Right lobe of liver (tissue), 6 donors: ENCODE results near the gene SEZ6. TPM values are rescaled to one million over a fixed set of nuclear protein-coding genes. Genes with fewer than 3 reads are reported as not detected.

Experiments
- ATAC-seq, 4 donors: fragments of 200-7000 bp; cut with Tn5 transposase; one replicate each; pipeline ENCODE4 v1.9.1; 2020; ENCODE audit warnings: mild to moderate bottlenecking in 4 of 4, moderate library complexity in 4 of 4
- DNase-seq, 3 donors: peaks; one replicate each; pipeline ENCODE4 v3.0.0-alpha.2; 2020
- H3K27ac ChIP-seq, 3 donors: fragments of 200-600 bp; one replicate each; pipeline ENCODE4 v1.8.0; 2022
- H3K27me3 ChIP-seq, 2 donors: fragments of 200-600 bp; one replicate each; pipeline ENCODE4 v1.8.0; 2022
- H3K36me3 ChIP-seq, 4 donors: fragments of 200-600 bp; sonication (generic) in 1 of 4; one replicate each; pipeline versions ENCODE4 v1.5.1 to v1.8.0; 2017 to 2022; ENCODE audit warnings: control low read depth in 1 of 4
- H3K4me1 ChIP-seq, 4 donors: fragments of 200-600 bp; sonication (generic) in 1 of 4; one replicate each; pipeline versions ENCODE4 v1.5.1 to v1.8.0; 2017 to 2022; ENCODE audit warnings: control low read depth in 1 of 4
- H3K4me3 ChIP-seq, 3 donors: fragments of 200-600 bp; one replicate each; pipeline ENCODE4 v1.8.0; 2022
- H3K9me3 ChIP-seq, 4 donors: fragments of 200-600 bp; sonication (generic) in 1 of 4; one replicate each; pipeline versions ENCODE4 v1.5.1 to v1.8.0; 2017 to 2022; ENCODE audit warnings: control low read depth in 1 of 4
- POLR2A ChIP-seq: fragments of 450-650 bp; IDR thresholded peaks from one replicate; pipeline ENCODE4 v1.6.1; 2017; ENCODE audit warnings: antibody characterized with exemption, mild to moderate bottlenecking
- WGBS: methylation state at CpG from one replicate; pipeline ENCODE4 v1.1.6; 2018; ENCODE audit warnings: low coverage, low lambda C conversion rate; ENCODE audit not compliant: insufficient coverage; ENCODE audit errors: missing lambda C conversion rate; 5-methylcytosine and 5-hydroxymethylcytosine counted together
- intact Hi-C, 2 donors: fragments of 100-400 bp; cut with DNase I; formaldehyde crosslinking; loops; one replicate each; pipeline versions ENCODE4 v1.11.2 to v1.14.1; 2022
- total RNA-seq, 6 experiments: library from RNA; depleted of rRNA in 2 of 6; stranded (reverse); fragments of >200 nt in 2 of 6; fragmentation: NEBNext Ultra II Directional in 3 of 6; extraction: Animal tissue kit (Norgen Biotek cat#: 25700) in 3 of 6; gene quantifications; one replicate each; pipeline versions ENCODE4 v1.1.0 to v1.2.4, GENCODE V29; 2016 to 2023
- TF ChIP-seq, protein P1 (sequence below), 4 donors: fragments of 200-600 bp in 3 of 4; fragments of 450-650 bp in 1 of 4; IDR thresholded peaks; one replicate each; pipeline versions ENCODE4 v1.5.1 to v1.8.0; 2016 to 2022; ENCODE audit warnings: antibody characterized with exemption in 4 of 4, mild to moderate bottlenecking in 2 of 4
- donor health status: DM: no; HTN: yes; CAD: no.
- donor health status: DM: no; HTN: no; CAD: no.
- donor health status: DM: no; HTN: no; CAD: no.
- donor health status: DM: no; HTN: yes; CAD: no.
- donor health status: DM: no; HTN: yes; CAD: no.

SEZ6 gene
- total RNA-seq, 6 experiments from 2014 or later = not detected

DNA sequence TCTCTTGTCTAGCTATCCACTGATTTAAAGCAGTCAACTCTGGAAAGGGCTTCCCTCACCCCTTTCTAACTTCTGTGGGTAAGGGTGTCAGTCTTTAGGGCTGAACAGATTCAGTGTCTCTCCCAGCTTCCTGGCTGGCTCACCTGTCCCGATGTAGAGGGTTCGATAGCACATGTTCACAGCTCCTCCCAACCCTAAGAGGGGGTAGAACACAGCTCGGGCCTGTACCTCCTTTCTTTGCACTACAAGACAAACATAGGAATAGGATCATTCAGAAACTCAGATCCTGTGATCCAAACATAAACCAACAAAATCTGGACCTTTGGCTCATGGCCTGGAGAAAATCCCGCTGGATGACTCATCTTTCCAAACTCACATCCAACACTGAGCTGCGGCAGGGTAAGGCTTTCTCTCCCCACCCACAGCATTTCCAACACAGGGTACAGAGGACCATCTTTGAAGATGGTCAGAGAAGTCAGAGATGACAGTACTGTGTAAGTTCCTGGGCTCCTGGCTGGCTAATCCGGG is 97.1 kb downstream of the SEZ6 start:
- ATAC-seq = peak; percentile 53 to 73 (median 69)
- H3K27me3 ChIP-seq = no peaks in the 10 kb centered on the region
- peak overlapping the region; percentile 29 to 64 (median 41) for H3K27ac ChIP-seq
- no peak overlapping the region for H3K4me3 ChIP-seq
- WGBS = 30% methylated on average over 5 of the region's 6 CpGs
- no peak for DNase-seq
- intact Hi-C loops = no loop called here
- H3K4me1 ChIP-seq = peaks cover 0 to 30% (median 9%) of the 10 kb centered on the region in 4 donors
- no peaks in the 10 kb centered on the region for H3K9me3 ChIP-seq
- TF ChIP-seq, protein P1, sequence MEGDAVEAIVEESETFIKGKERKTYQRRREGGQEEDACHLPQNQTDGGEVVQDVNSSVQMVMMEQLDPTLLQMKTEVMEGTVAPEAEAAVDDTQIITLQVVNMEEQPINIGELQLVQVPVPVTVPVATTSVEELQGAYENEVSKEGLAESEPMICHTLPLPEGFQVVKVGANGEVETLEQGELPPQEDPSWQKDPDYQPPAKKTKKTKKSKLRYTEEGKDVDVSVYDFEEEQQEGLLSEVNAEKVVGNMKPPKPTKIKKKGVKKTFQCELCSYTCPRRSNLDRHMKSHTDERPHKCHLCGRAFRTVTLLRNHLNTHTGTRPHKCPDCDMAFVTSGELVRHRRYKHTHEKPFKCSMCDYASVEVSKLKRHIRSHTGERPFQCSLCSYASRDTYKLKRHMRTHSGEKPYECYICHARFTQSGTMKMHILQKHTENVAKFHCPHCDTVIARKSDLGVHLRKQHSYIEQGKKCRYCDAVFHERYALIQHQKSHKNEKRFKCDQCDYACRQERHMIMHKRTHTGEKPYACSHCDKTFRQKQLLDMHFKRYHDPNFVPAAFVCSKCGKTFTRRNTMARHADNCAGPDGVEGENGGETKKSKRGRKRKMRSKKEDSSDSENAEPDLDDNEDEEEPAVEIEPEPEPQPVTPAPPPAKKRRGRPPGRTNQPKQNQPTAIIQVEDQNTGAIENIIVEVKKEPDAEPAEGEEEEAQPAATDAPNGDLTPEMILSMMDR (IDR thresholded peaks at IDR 0.05) = no peak
- peaks cover 0 to 61% (median 20%) of the 10 kb centered on the region in 4 donors for H3K36me3 ChIP-seq

DNA sequence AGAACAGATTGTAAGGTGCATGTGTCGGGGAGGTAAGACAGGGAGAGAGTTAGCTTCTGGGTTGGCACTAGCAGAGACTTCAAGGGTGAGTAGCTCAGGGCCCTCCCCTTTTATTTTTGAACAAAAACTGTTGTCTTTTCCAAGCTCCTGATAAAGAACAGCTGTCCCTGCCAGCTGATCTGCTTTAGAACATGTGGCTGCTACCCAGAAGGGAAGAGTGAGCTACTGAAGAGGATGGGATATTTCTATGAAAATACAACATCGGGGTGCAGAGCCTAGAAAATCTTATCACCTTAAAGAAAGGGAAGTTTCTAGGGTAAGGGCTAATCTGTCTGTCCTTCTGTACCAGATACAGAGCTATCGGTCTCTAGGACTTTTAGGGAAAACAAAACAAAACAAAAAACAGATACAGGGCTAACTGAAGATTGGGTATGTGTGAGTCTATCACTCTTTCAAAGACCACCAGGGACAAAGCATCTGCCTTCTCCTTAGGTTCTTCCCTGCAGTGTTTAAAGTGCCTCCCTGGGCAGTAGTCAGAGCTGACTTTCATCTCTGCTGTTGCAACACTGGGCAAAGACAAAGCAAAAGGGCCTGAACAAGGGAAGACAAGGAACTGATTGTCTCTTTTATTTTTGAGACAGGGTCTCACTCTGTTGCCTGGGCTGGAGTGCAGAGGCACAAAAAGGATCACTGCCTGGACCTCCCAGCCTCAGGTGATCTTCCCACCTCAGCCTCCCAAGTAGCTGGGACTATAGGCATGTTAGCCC is 97.9 kb downstream of the SEZ6 start:
- no peak for ATAC-seq
- H3K36me3 ChIP-seq = peaks cover 0 to 53% (median 18%) of the 10 kb centered on the region in 4 donors
- WGBS = 81% methylated on average over 3 of the region's 3 CpGs
- TF ChIP-seq, protein P1 (IDR thresholded peaks at IDR 0.05) = no peak
- no peak for TF ChIP-seq POLR2A
- no peaks in the 10 kb centered on the region for H3K27me3 ChIP-seq
- intact Hi-C loops = no loop called here
- DNase-seq = no peak
- peaks cover 0 to 30% (median 7%) of the 10 kb centered on the region in 4 donors for H3K4me1 ChIP-seq
- no peaks in the 10 kb centered on the region for H3K9me3 ChIP-seq
- H3K27ac ChIP-seq = peak overlapping the region in 2 of 3 donors; percentile 29 to 41
- H3K4me3 ChIP-seq = no peak overlapping the region

DNA sequence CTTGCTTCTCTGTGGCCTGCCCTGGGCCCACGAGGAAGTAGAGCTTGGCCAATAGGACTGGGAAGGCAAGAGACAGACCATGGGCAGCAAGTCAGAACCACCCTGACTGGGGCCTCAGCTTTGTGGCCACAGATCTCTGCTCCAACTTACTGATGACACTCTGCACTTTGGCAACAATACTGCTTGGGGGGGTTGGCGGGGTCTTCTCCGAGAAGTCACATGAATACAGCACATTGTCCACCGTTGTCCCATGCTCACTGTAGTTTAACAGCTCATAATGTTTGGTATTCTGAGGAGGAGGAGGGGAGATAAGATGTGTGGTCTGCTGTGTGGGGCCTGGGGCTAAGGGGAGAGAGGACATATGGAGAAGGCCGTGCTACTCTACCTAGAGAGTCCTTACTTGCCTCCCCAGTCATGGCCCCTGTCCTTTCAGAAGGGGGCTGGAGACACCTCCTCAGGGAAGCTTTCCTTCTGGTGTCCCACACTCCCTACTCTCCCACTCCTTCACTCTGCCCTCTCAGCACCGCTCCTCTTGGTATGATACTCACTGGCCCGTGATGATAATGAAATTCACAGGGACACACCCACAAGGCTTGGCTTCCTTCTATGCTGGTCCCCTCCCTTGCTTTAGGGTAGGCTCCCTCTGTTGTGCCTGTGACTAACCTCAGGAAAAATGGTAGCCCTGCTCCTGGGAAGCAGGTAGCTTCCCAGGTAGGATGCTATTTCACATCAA is 99.0 kb downstream of the SEZ6 start:
- peaks cover 0 to 22% (median 4%) of the 10 kb centered on the region in 4 donors for H3K4me1 ChIP-seq
- H3K4me3 ChIP-seq = no peak overlapping the region
- no peak overlapping the region for H3K27ac ChIP-seq
- H3K36me3 ChIP-seq = peaks cover 0 to 45% (median 18%) of the 10 kb centered on the region in 4 donors
- 73% methylated on average over 2 of the region's 7 CpGs for WGBS
- intact Hi-C loops = no loop called here
- no peaks in the 10 kb centered on the region for H3K9me3 ChIP-seq
- H3K27me3 ChIP-seq = no peaks in the 10 kb centered on the region
- TF ChIP-seq, protein P1 (IDR thresholded peaks at IDR 0.05) = no peak
- no peak for TF ChIP-seq POLR2A
- no peak for DNase-seq
- no peak for ATAC-seq

DNA sequence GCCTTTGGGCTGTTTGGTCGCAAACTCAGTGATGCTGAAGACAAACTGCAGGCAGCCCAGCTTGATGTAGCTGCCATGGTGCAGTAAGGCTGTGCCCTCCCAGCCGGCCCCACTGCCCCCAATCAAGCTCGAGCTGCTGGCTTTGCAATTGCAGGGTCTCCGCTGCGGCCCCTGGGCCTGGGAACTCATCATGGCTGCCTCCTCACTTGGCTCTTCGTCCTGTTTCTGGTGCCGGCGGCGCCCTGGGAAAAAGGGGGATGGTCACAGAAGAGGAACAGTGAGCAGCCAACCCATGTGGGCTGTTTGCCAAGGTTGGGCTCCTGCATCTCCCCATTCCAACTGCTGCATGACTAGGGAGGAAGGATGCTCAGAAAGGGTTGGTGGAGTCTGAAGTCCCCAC is 99.6 kb downstream of the SEZ6 start:
- TF ChIP-seq, protein P1 (IDR thresholded peaks at IDR 0.05) = no peak
- TF ChIP-seq POLR2A = no peak
- Histone ChIP-seq H3K4me1 (peaks cover 0 to 26% (median 2%) of the 10 kb centered on the region in 4 donors), H3K4me3 (no peak overlapping the region), H3K27me3 (no peaks in the 10 kb centered on the region), H3K9me3 (no peaks in the 10 kb centered on the region), H3K36me3 (peaks cover 0 to 39% (median 16%) of the 10 kb centered on the region in 4 donors), H3K27ac (no peak overlapping the region)
- ATAC-seq = no peak
- WGBS = no CpG with 5 or more reads among the region's 9 CpGs
- no peak for DNase-seq
- intact Hi-C loops = no loop called here

Other genes starting within 250 kb of the SEZ6 start
- 10 to 100 TPM in 1 of 6 experiments, 1 to 10 TPM in 5; 5.8 to 12.0 (median 8.8) TPM for gene FAM222B, start 163.2 kb downstream of the SEZ6 start, total RNA-seq
- 10 to 100 TPM; 21.6 to 47.1 (median 23.4) TPM for gene ERAL1, start 151.0 kb downstream of the SEZ6 start, total RNA-seq
- 100 to 1,000 TPM in 1 of 6 experiments, 10 to 100 TPM in 5; 64.9 to 131 (median 82.8) TPM for gene FLOT2, start 108.3 kb downstream of the SEZ6 start, total RNA-seq
- 10 to 100 TPM in 3 of 6 experiments, 1 to 10 TPM in 3; 3.4 to 27.4 (median 8.8) TPM for gene DHRS13, start 103.0 kb downstream of the SEZ6 start, total RNA-seq
- 10 to 100 TPM; 13.0 to 33.1 (median 17.4) TPM for gene PHF12, start 54.5 kb downstream of the SEZ6 start, total RNA-seq
- 100 to 1,000 TPM; 167 to 322 (median 226) TPM for gene PIPOX, start 37.1 kb upstream of the SEZ6 start, total RNA-seq
- gene MYO18A, start 174.4 kb upstream of the SEZ6 start, total RNA-seq = 10 to 100 TPM; 50.1 to 98.2 (median 81.8) TPM
- not detected for gene CRYBA1, start 240.8 kb upstream of the SEZ6 start, total RNA-seq